ENCODE measurements around the gene ASCC1. TPM values are rescaled to one million over a fixed set of nuclear protein-coding genes. Genes with fewer than 3 reads are reported as not detected.

Gene ASCC1
- total and polyA plus RNA-seq, 2 donors (not counting 3 experiments of a cell fraction or from before 2014, with no cell fraction given), result 16.0 to 24.9 TPM

DNA sequence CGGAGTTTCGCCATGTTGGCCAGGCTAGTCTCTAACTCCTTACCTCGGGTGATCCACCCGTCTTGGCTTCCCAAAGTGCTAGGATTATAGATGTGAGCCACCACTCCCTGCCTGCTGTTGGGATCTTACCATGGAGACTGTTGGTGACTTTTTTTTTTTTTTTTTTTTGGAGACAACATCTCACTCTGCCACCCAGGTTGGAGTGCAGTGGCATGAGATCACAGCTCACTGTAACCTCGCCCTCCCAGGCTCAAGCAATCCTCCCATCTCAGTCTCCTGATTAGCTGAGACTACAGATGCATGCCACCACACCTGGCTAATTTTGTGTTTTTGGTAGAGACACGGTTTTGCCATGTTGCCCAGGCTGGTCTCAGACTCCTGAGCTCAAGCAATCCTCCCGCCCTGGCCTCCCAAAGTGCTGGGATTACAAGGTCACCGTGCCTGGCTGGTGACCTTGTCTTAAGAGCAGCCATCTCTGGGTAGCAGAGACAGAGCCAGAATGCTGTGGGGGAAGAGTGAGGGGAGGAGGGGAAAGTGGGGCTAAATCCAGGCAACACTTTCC, 25.7 kb upstream of the ASCC1 start:
- FAIRE-seq (peak; percentile 69), DNase-seq (ENCODE audit: low read depth, low spot score) (no peak)
- Histone ChIP-seq H4K20me1 (replicated peaks; ENCODE audit: control insufficient read depth, extremely low read depth, insufficient read depth, low read length) (no peaks in the 10 kb centered on the region), H3K9me1 (replicated peaks; ENCODE audit: control insufficient read depth, extremely low read depth, insufficient read depth, low read length) (no peaks in the 10 kb centered on the region), H3K4me1 (ENCODE audit: control insufficient read depth, extremely low read depth, insufficient read depth, low read length) (peaks cover 26% of the 10 kb centered on the region), H3K27ac (ENCODE audit: insufficient read depth, low read depth, low read length) (no peak overlapping the region), H3K9me3 (replicated peaks; ENCODE audit: control insufficient read depth, insufficient read depth, low read length) (no peaks in the 10 kb centered on the region), H3K4me2 (ENCODE audit: insufficient read depth, low read length) (no peak overlapping the region), H3K4me3 (replicated peaks in 1 of 3; ENCODE audit: insufficient read depth in 1 of 3, low read depth in 1 of 3, low read length in 3 of 3) (no peak overlapping the region), H3K27me3 (ENCODE audit: control insufficient read depth in 2 of 2, insufficient read depth in 2 of 2, low read length in 2 of 2) (no peaks in the 10 kb centered on the region), H2AFZ (ENCODE audit: low read depth, low read length) (no peak overlapping the region), H3K9ac (replicated peaks; ENCODE audit: extremely low read depth, insufficient read depth, low read length) (no peak overlapping the region), H3K79me2 (ENCODE audit: control insufficient read depth, insufficient read depth, low read length) (no peaks in the 10 kb centered on the region), H3K36me3 (ENCODE audit: control insufficient read depth in 2 of 2, extremely low read depth in 1 of 2, insufficient read depth in 2 of 2, low read length in 2 of 2) (no peaks in the 10 kb centered on the region)
- dilution Hi-C loops (cut with MboI; ENCODE audit: extremely low pct_ligation_motif_present, low sequenced_read_pairs) (no loop called here), intact Hi-C loops (cut with micrococcal nuclease) (no loop called here)
- TF ChIP-seq MYC (IDR thresholded peaks at IDR 0.05; ENCODE audit: low read depth, low read length), result no peak
- BruUV-seq (replicated peaks), result no TSS peak
- POLR2A ChIA-PET, result interaction anchor here (0.7 to 1.1 kb wide), 2 partner anchors 13 to 32 kb away, joined by 7 to 9 read pairs; no protein-coding TSS in a partner anchor
- CTCF ChIA-PET, result interaction anchor here (0.6 to 2.1 kb wide), 8 partner anchors 9 to 116 kb away, joined by 3 to 7 read pairs (median 3); no protein-coding TSS in a partner anchor

DNA sequence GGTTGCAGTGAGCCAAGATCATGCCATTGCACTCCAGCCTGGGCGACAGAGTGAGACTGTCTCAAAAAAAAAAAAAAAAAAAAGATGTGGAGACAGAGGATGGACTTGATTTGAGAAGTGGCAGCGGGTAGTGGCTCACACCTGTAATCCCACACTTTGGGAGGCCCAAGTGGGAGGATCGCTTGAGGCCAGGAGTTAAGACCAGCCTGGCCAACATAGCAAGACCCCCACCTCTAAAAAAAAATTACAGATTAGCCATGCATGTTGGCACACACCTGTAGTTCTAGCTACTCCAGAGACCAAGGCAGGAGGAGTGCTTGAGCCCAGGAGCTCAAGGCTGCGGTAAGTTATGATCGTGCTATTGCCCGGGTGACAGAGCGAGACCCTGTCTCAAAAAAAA, 24.3 kb upstream of the ASCC1 start:
- H3K27ac ChIP-seq (ENCODE audit: insufficient read depth, low read depth, low read length), result no peak overlapping the region
- no peaks in the 10 kb centered on the region for H3K79me2 ChIP-seq (ENCODE audit: control insufficient read depth, insufficient read depth, low read length)
- ChIA-PET CTCF (interaction anchor here (1.1 to 1.5 kb wide), 3 partner anchors 9 to 20 kb away, joined by 3 to 4 read pairs (median 3); no protein-coding TSS in a partner anchor), POLR2A (no interaction called here)
- no peaks in the 10 kb centered on the region for H3K9me1 ChIP-seq (replicated peaks; ENCODE audit: control insufficient read depth, extremely low read depth, insufficient read depth, low read length)
- H3K36me3 ChIP-seq (ENCODE audit: control insufficient read depth in 2 of 2, extremely low read depth in 1 of 2, insufficient read depth in 2 of 2, low read length in 2 of 2), result no peaks in the 10 kb centered on the region
- TF ChIP-seq, protein P1, sequence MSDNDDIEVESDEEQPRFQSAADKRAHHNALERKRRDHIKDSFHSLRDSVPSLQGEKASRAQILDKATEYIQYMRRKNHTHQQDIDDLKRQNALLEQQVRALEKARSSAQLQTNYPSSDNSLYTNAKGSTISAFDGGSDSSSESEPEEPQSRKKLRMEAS (IDR thresholded peaks at IDR 0.05; ENCODE audit: insufficient read depth, insufficient read length), result no peak
- TF ChIP-seq POLR2AphosphoS5 (IDR thresholded peaks at IDR 0.05; ENCODE audit: insufficient read depth, low read depth, low read length) (no peak), FOS (IDR thresholded peaks at IDR 0.05; ENCODE audit: borderline replicate concordance, insufficient read depth, low read length) (no peak), JUN (IDR thresholded peaks at IDR 0.05; ENCODE audit: borderline replicate concordance, insufficient read depth, insufficient read length, low read depth) (no peak), GATA2 (IDR thresholded peaks at IDR 0.05; ENCODE audit: insufficient read depth, insufficient read length, low read depth, low read length) (no peak)
- dilution Hi-C loops (cut with MboI; ENCODE audit: extremely low pct_ligation_motif_present, low sequenced_read_pairs) (no loop called here), intact Hi-C loops (cut with micrococcal nuclease) (no loop called here)
- no peak overlapping the region for H3K9ac ChIP-seq (replicated peaks; ENCODE audit: extremely low read depth, insufficient read depth, low read length)
- H3K27me3 ChIP-seq (ENCODE audit: control insufficient read depth in 2 of 2, insufficient read depth in 2 of 2, low read length in 2 of 2), result no peaks in the 10 kb centered on the region
- no TSS peak for BruUV-seq (replicated peaks)
- no peak overlapping the region for H3K4me3 ChIP-seq (replicated peaks in 1 of 3; ENCODE audit: insufficient read depth in 1 of 3, low read depth in 1 of 3, low read length in 3 of 3)
- DNase-seq (ENCODE audit: low read depth, low spot score) (no peak), FAIRE-seq (no peak)
- no peaks in the 10 kb centered on the region for H4K20me1 ChIP-seq (replicated peaks; ENCODE audit: control insufficient read depth, extremely low read depth, insufficient read depth, low read length)
- peaks cover 26% of the 10 kb centered on the region for H3K4me1 ChIP-seq (ENCODE audit: control insufficient read depth, extremely low read depth, insufficient read depth, low read length)
- no peak overlapping the region for H3K4me2 ChIP-seq (ENCODE audit: insufficient read depth, low read length)
- no peak overlapping the region for H2AFZ ChIP-seq (ENCODE audit: low read depth, low read length)
- H3K9me3 ChIP-seq (replicated peaks; ENCODE audit: control insufficient read depth, insufficient read depth, low read length), result no peaks in the 10 kb centered on the region
